HEK293T (cell line): Measurements from ENCODE around the gene CRAT.
"Not testable (repeated sequence)": the region's sequence is repeated elsewhere in the genome, so short reads cannot be mapped to it uniquely, and the experiment has no call there.

Source experiments
- CTCF ChIA-PET: fragments of 350-600 bp; formaldehyde crosslinking; extraction: SDS; loops from one replicate; lab custom pipeline; 2021; ENCODE audit warnings: antibody characterized with exemption, inconsistent platforms; lab: Yijun Ruan, JAX
- POLR2A ChIA-PET: fragments of 350-600 bp; formaldehyde crosslinking; extraction: SDS; loops from one replicate; lab custom pipeline; 2020; ENCODE audit warnings: antibody characterized with exemption, inconsistent platforms; lab: Yijun Ruan, JAX
- DNase-seq: peaks from one replicate; pipeline ENCODE4 v3.0.0; 2012; ENCODE audit warnings: mixed read lengths; ENCODE audit errors: extremely low spot score
- ARNT ChIP-seq: fragments of 450-650 bp; IDR thresholded peaks from 2 replicates; pipeline ENCODE4 v1.6.1; 2017; ENCODE audit warnings: mild to moderate bottlenecking
- BHLHE40 ChIP-seq: fragments of 450-650 bp; IDR thresholded peaks from 2 replicates; pipeline ENCODE4 v1.6.1; 2016; ENCODE audit warnings: mild to moderate bottlenecking, moderate library complexity, borderline replicate concordance
- CTBP1 ChIP-seq: fragments of 450-650 bp; IDR thresholded peaks from 2 replicates; pipeline ENCODE4 v1.6.1; 2016; ENCODE audit warnings: borderline replicate concordance
- ELF4 ChIP-seq: fragments of 450-650 bp; IDR thresholded peaks from 2 replicates; pipeline ENCODE4 v1.6.1; 2017; ENCODE audit warnings: antibody characterized with exemption
- FOXA1 ChIP-seq: fragments of 450-650 bp; IDR thresholded peaks from 2 replicates; pipeline ENCODE4 v1.6.1; 2016; ENCODE audit warnings: mild to moderate bottlenecking
- FOXK2 ChIP-seq: fragments of 450-650 bp; IDR thresholded peaks from 2 replicates; pipeline ENCODE4 v1.6.1; 2016; ENCODE audit warnings: mild to moderate bottlenecking
- FOXM1 ChIP-seq: fragments of 450-650 bp; IDR thresholded peaks from 2 replicates; pipeline ENCODE4 v1.6.1; 2017; ENCODE audit warnings: mild to moderate bottlenecking, borderline replicate concordance
- HDGF ChIP-seq: fragments of 450-650 bp; IDR thresholded peaks from 2 replicates; pipeline ENCODE4 v1.6.1; 2017; ENCODE audit warnings: antibody characterized with exemption, borderline replicate concordance
- L3MBTL2 ChIP-seq: fragments of 450-650 bp; conservative IDR thresholded peaks from 2 replicates; pipeline ENCODE4 v1.6.1; 2016; ENCODE audit warnings: mild to moderate bottlenecking
- LEF1 ChIP-seq: fragments of 450-650 bp; IDR thresholded peaks from 2 replicates; pipeline ENCODE4 v1.6.1; 2017; ENCODE audit warnings: mild to moderate bottlenecking, borderline replicate concordance
- NFRKB ChIP-seq: fragments of 450-650 bp; IDR thresholded peaks from 2 replicates; pipeline ENCODE4 v1.6.1; 2016; ENCODE audit warnings: mild to moderate bottlenecking, moderate library complexity
- SP1 ChIP-seq: fragments of 450-650 bp; IDR thresholded peaks from 2 replicates; pipeline ENCODE4 v1.6.1; 2017
- SUZ12 ChIP-seq: fragments of 450-650 bp; IDR thresholded peaks from 2 replicates; pipeline ENCODE4 v1.6.1; 2016; ENCODE audit warnings: mild to moderate bottlenecking
- TARDBP ChIP-seq: fragments of 450-650 bp; IDR thresholded peaks from 2 replicates; pipeline ENCODE4 v1.6.1; 2016
- ZNF384 ChIP-seq: fragments of 450-650 bp; IDR thresholded peaks from 2 replicates; pipeline ENCODE4 v1.6.1; 2016
- TF ChIP-seq, protein P1 (sequence below): fragments of 450-650 bp; IDR thresholded peaks from 2 replicates; pipeline ENCODE4 v1.6.1; 2016

CRAT gene

DNA sequence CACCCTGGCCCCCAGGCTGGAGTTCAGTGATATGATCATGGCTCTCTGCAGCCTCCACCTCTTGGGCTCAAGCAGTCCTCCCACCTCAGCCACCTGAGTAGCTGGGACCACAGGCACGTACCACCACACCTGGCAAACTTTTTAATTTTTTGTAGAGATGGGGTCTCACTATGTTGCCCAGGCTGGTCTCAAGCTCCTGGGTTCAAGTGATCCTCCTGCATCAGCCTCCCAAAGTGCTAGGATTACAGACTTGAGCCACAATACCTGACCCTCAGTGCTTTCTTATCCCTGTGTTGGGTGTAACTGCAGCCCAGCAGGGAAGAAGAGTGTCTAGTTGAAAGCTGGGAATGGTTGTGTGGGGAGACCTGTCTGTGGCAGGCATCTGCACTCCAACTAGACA lies 11.5 kb upstream of the CRAT start:
- POLR2A ChIA-PET: interaction anchor here (1.2 kb wide), 1 partner anchor 9 kb away, joined by 5 read pairs; no protein-coding TSS in a partner anchor
- no peak for DNase-seq
- CTCF ChIA-PET: interaction anchor here (1.0 to 1.4 kb wide), 2 partner anchors 9 to 11 kb away, joined by 3 to 4 read pairs; no protein-coding TSS in a partner anchor
- no peak for TF ChIP-seq FOXA1
- no peak for TF ChIP-seq L3MBTL2
- TF ChIP-seq SUZ12: no peak
- TF ChIP-seq FOXK2: no peak
- TF ChIP-seq BHLHE40: no peak
- TF ChIP-seq HDGF: no peak
- no peak for TF ChIP-seq SP1
- no peak for TF ChIP-seq LEF1
- no peak for TF ChIP-seq ARNT
- no peak for TF ChIP-seq ZNF384
- TF ChIP-seq TARDBP: no peak
- no peak for TF ChIP-seq CTBP1
- TF ChIP-seq FOXM1: no peak
- TF ChIP-seq, protein P1, sequence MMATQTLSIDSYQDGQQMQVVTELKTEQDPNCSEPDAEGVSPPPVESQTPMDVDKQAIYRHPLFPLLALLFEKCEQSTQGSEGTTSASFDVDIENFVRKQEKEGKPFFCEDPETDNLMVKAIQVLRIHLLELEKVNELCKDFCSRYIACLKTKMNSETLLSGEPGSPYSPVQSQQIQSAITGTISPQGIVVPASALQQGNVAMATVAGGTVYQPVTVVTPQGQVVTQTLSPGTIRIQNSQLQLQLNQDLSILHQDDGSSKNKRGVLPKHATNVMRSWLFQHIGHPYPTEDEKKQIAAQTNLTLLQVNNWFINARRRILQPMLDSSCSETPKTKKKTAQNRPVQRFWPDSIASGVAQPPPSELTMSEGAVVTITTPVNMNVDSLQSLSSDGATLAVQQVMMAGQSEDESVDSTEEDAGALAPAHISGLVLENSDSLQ: no peak

DNA sequence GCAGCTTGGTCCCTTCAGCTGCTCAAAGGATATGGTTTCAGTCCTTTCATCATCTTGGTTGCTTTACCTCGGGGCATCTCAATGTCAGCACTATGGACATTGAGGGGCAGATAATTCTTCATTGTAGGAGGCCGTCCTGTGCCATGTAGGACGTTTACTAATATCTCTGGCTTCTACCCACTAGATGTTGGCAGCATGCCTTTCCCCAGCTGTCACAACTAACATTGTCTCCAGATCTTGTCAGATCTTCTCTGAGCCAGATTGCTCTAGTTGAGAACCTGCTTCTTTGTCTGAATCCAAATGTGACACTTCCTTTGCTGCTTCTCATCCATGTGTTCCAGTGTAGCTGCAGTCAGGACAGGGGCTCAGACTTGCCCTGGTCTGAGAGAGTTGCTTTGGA lies 10.9 kb upstream of the CRAT start:
- DNase-seq: no peak
- TF ChIP-seq ARNT (no peak), ELF4 (no peak), FOXM1 (no peak), L3MBTL2 (no peak), SP1 (no peak), ZNF384 (no peak), TARDBP (no peak), LEF1 (no peak), NFRKB (no peak), SUZ12 (no peak)
- ChIA-PET POLR2A (interaction anchor here (1.2 kb wide), 1 partner anchor 9 kb away, joined by 5 read pairs; no protein-coding TSS in a partner anchor), CTCF (no interaction called here)

DNA sequence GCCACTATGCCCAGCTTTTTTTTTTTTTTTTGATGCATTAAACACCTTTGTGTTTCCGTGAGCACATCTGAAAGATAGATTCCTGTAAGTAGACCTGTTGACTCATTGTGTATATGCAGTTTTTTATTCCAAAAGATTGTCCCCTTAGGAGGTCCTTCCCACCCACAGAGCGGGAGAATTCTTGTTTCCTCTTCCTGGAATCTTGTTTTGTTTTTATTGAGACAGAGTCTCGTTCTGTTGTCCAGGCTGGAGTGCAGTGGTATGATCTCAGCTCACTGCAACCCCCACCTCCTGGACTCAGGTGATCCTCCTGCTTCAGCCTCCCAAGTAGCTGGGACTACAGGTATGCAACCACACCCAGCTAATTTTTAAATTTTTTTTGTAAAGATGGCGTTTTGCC lies 8.2 kb upstream of the CRAT start:
- ChIA-PET CTCF (no interaction called here), POLR2A (no interaction called here)
- DNase-seq: no peak
- no peak for TF ChIP-seq FOXK2
- TF ChIP-seq TARDBP: no peak
- TF ChIP-seq, protein P1: no peak
- no peak for TF ChIP-seq L3MBTL2
- no peak for TF ChIP-seq SUZ12

DNA sequence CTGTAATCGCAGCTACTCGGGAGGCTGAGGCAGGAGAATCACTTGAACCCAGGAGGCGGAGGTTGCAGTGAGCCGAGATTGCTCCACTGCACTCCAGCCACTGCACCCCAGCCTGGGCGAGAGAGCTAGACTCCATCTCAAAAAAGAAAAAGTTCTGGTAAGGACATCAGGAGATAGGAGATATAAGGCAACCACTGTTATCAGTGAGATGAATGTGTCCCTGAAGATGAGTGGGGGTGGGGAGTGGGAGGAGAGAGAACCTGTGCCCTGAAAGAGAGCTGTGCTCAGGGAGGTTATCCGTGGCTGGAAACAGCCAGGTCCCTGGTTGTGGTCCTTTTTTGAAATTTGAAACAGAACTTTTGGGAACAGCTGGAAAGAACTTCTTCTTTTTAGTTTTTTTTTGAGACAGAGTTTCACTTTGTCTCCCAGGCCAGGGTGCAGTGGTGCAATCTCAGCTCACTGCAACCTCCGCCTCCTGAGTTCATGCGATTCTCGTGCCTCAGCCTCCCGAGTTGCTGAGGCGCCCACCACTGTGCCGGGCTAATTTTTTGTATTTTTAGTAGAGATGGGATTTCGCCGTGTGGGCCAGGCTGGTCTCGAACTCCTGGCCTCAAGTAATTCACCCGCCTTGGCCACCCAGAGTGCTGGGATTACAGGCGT lies 3.2 kb upstream of the CRAT start:
- ChIA-PET POLR2A (interaction anchor here (1.4 to 1.7 kb wide), 2 partner anchors 8 to 32 kb away, joined by 5 read pairs; partner anchors contain the start of gene DOLPP1), CTCF (interaction anchor here (0.9 to 1.4 kb wide), 2 partner anchors 10 to 18 kb away, joined by 3 read pairs; no protein-coding TSS in a partner anchor)
- no peak for DNase-seq
- TF ChIP-seq ARNT (no peak), NFRKB (no peak), ELF4 (no peak), LEF1 (no peak), FOXK2 (no peak), FOXM1 (no peak), TARDBP (no peak), SUZ12 (no peak), SP1 (no peak), ZNF384 (no peak), L3MBTL2 (no peak), HDGF (no peak), CTBP1 (no peak), BHLHE40 (no peak), FOXA1 (no peak)
- TF ChIP-seq, protein P1: no peak

DNA sequence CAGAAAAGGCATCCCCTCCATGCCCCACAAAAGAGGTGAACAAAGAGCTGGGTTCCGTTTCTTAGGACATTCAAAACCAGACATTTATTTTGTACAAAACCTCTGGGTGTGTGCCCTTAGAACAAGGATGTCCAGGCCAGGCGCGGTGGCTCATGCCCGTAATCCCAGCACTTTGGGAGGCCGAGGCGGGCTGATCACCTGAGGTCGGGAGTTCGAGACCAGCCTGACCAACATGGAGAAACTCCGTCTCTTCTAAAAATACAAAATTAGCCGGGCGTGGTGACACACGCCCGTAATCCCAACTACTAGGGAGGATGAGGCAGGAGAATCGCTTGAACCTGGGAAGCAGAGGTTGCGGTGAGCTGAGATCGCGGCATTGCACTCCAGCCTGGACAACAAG lies 1.9 kb upstream of the CRAT start:
- not testable (repeated sequence) for DNase-seq
- POLR2A ChIA-PET: interaction anchor here (1.4 to 1.7 kb wide), 2 partner anchors 9 to 31 kb away, joined by 5 read pairs; partner anchors contain the start of gene DOLPP1

DNA sequence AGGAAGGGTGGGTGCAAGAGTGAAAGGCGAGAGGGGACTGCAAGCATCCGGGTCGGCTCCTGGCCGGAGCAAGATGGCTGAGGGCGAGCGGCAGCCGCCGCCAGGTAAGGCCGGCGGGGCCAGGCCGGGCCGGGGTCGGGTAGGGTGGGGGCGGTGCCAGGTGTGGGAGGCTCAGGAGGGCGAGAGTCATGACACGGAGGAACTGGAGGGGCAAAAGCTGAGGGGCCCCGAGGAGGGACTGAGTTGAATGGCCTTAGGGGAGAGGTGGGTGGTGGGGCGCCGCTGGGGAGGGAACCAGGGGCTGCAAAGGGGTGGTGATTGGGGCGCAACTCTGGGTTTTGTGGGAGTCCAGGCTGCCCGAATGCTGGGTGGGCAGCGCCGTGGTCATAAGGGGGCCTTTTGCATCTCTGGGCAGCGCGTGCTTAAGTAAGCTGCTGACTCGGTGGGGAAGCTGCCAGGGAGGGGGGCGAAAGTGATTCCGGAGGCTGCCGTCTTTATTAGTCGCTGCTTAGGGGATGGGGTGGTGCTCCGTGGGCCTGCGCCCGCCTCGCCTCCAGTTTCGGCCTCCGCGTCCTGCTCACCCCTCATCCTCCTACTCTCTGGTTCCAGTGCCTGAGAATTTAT lies 1.0 kb upstream of the CRAT start:
- ChIA-PET CTCF (no interaction called here), POLR2A (interaction anchor here (1.5 to 1.7 kb wide), 2 partner anchors 10 to 15 kb away, joined by 4 to 5 read pairs; no protein-coding TSS in a partner anchor)
- DNase-seq: peak; percentile 61
- TF ChIP-seq BHLHE40 (no peak), FOXK2 (no peak), CTBP1 (no peak), ELF4 (no peak)
- TF ChIP-seq, protein P1: no peak

More for the DNA sequence above, 1.9 kb upstream of the CRAT start:
- CTCF ChIA-PET: interaction anchor here (1.4 kb wide), 1 partner anchor 19 kb away, joined by 3 read pairs; no protein-coding TSS in a partner anchor
